HG03097 (cell line): ENCODE data around the gene HTRA2.

ENCODE experiments used
- ATAC-seq: cut with Tn5 transposase; IDR thresholded peaks from one replicate; pipeline ENCODE4 v1.9.1; 2021; ENCODE audit not compliant: unreplicated experiment, low FRiP score

Gene HTRA2

GRCh38 chr2:74499940-74500577, 29.7 kb upstream of the HTRA2 start:
- ATAC-seq = no peak

GRCh38 chr2:74500578-74500946, 29.2 kb upstream of the HTRA2 start:
- ATAC-seq = no peak

GRCh38 chr2:74501335-74502071, 28.2 kb upstream of the HTRA2 start:
- ATAC-seq = no peak

GRCh38 chr2:74502147-74502719, 27.5 kb upstream of the HTRA2 start:
- ATAC-seq = no peak

- ATAC-seq = peak; percentile 35
Observed at GRCh38 chr2:74502720-74503505, 26.8 kb upstream of the HTRA2 start.

- ATAC-seq = no peak
Observed at GRCh38 chr2:74503506-74504475, 25.9 kb upstream of the HTRA2 start.

GRCh38 chr2:74504591-74504990, 25.1 kb upstream of the HTRA2 start:
- no peak for ATAC-seq

GRCh38 chr2:74505448-74506246, 24.1 kb upstream of the HTRA2 start:
- ATAC-seq = no peak

GRCh38 chr2:74507145-74507925, 22.4 kb upstream of the HTRA2 start, which contains the start of gene PCGF1:
Gene PCGF1, minus strand, starts transcription at chr2:74507695. Its CDS starts 27 bp downstream, at chr2:74507668.
- ATAC-seq = peak; percentile 79

- peak; percentile 3 for ATAC-seq
Observed at GRCh38 chr2:74507926-74508520, 21.7 kb upstream of the HTRA2 start.

GRCh38 chr2:74510272-74510671, 19.5 kb upstream of the HTRA2 start:
- ATAC-seq = no peak

GRCh38 chr2:74511104-74511989, 18.4 kb upstream of the HTRA2 start:
- no peak for ATAC-seq

GRCh38 chr2:74512744-74513604, 16.8 kb upstream of the HTRA2 start:
- ATAC-seq = no peak

- no peak for ATAC-seq
Observed at GRCh38 chr2:74513605-74514367, 15.9 kb upstream of the HTRA2 start.
